ENCODE data around the gene USP48.

Gene USP48

DNA sequence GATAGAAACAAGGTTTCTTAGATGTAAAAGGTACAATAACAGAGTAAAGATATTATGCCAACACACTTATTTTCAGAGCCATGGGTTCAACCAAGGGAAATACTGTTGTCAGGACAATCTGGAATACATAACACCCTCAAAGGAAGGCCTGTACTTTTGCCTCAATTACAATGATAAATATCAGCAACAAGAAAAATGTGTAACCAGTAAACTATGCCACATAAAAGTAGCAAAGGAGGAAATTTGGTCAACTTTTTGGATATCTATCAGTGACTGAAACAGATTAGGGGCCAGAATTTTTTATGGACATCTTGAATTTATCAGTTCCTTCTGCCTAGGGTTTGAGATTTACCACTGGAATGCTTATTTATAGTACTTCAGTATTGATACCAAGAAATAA, 89.2 kb downstream of the USP48 start:
- no peak for DNase-seq (ENCODE audit: low read depth)

DNA sequence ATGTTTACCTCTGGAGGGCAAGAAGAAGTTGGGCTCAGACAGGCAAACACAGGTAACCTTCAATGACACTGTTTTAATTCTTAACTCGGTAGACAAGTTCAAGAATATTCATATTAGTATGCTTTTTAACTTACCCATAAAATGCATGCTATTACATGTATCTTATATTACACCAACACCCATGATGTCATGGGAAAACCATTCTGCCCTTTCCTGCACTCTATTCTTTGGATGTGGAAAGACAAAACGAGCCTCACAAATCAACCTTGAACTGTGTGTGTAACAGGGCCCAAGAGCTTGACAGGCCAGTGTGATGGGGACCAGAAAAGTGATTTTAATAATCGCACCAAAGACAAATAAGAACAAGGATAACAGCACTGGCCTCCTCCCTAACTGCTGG, 91.2 kb downstream of the USP48 start:
- H3K4me3 ChIP-seq (replicated peaks; ENCODE audit: low read depth, low read length), result no peak overlapping the region
- TF ChIP-seq CTCF (IDR thresholded peaks at IDR 0.05; ENCODE audit: low read length, missing control alignments), result no peak
- peak; percentile 27 for DNase-seq (ENCODE audit: low read depth)

More for the DNA sequence above, 89.2 kb downstream of the USP48 start:
- no peak overlapping the region for H3K4me3 ChIP-seq (replicated peaks; ENCODE audit: low read depth, low read length)
- no peak for TF ChIP-seq CTCF (IDR thresholded peaks at IDR 0.05; ENCODE audit: low read length, missing control alignments)

- no peak overlapping the region for H3K4me3 ChIP-seq (replicated peaks; ENCODE audit: low read depth, low read length)
- DNase-seq (ENCODE audit: low read depth), result no peak
- no peak for TF ChIP-seq CTCF (IDR thresholded peaks at IDR 0.05; ENCODE audit: low read length, missing control alignments)
Measured at GRCh38 chr1:21689661-21690372, 93.1 kb downstream of the USP48 start.

DNA sequence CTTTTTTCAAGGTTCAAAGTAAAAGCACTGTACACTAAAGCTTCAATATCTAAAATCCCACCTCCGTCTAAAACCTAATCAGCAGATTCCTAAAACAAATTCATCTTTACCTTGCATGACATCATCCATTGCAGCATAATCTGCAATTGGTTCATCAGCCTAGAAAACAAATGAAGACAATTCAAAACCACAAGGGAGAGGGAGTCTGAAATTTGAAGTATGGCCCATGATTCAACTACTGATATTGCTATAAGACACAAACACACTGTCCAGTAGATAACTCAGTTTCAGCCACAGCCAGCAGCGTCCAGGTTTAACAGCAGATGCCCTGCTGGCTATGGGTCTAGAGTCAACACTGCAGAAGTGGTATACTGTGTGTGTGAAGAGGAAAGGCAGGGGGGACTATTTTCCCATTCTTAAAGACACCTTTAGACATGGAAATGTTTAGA, 95.8 kb downstream of the USP48 start:
- TF ChIP-seq CTCF (IDR thresholded peaks at IDR 0.05; ENCODE audit: low read length, missing control alignments), result no peak
- H3K4me3 ChIP-seq (replicated peaks; ENCODE audit: low read depth, low read length), result no peak overlapping the region
- DNase-seq (ENCODE audit: low read depth), result no peak

DNA sequence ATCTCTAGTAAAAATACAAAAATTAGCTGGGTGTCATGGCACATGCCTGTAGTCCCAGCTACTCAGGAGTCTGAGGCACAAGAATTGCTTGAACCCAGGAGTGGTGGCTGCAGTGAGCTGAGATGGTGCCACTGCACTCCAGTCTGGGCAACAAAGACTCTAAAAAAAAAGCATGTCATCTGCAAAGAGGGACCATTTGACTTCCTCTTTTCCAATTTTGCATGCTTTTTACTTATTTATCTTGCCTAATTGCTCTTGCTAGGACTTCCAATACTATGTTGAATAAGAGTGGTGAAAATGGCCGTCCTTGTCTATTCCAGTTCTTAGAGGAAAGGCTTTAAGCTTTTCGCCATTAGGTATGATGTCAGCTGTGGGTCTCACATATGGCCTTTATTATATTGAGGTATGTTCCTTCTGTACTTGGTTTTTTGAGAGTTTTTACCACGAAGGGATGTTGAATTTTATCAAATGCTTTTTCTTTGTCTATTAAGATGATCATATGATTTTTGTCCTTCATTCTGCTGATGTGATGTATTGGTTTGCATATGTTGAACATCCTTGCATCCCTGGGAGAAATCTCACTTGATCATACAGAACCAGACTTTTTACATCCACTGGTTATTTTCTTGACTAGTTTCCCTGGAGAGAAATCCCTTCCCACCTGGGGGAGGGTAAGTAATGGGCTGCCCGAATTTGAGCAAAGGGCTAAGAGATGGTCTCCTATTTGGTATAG, 96.8 kb downstream of the USP48 start:
- no peak overlapping the region for H3K4me3 ChIP-seq (replicated peaks; ENCODE audit: low read depth, low read length)
- no peak for TF ChIP-seq CTCF (IDR thresholded peaks at IDR 0.05; ENCODE audit: low read length, missing control alignments)
- DNase-seq (ENCODE audit: low read depth), result no peak

DNA sequence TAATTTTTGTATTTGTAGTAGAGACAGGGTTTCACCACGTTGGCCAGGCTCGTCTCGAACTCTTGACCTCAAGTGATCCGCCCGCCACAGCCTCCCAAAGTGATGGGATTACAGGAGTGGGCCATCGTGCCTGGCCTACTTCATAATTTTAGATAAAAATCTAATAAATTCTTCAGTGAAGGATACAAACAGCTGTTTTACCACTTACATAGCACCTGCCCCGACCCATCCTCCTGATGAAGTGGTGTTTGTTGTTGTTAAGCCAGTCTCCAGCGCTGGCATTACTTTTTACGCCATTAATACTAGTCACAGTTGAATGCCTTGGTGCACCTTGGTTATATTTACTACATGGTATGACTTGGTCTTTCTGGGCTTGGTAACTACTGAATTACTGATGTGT, 101.5 kb downstream of the USP48 start:
- DNase-seq (ENCODE audit: low read depth), result no peak
- no peak overlapping the region for H3K4me3 ChIP-seq (replicated peaks; ENCODE audit: low read depth, low read length)
- TF ChIP-seq CTCF (IDR thresholded peaks at IDR 0.05; ENCODE audit: low read length, missing control alignments), result no peak

Measured in fibroblast of pulmonary artery (primary cell).